K562 (cell line): ENCODE measurements around the gene TRDMT1. TPM values are rescaled to one million over a fixed set of nuclear protein-coding genes. Genes with fewer than 3 reads are reported as not detected.
A peak's percentile ranks its signal among the peaks of the same experiment; 100 is the strongest.

Experiments
- ARID1B ChIP-seq: fragments of 450-650 bp; IDR thresholded peaks from 2 replicates; pipeline ENCODE4 v1.6.1; 2016; ENCODE audit warnings: antibody characterized with exemption, mild to moderate bottlenecking, inconsistent platforms
- CBX1 ChIP-seq: sonication (generic); IDR thresholded peaks from 2 replicates; pipeline ENCODE4 v1.6.1; 2016; ENCODE audit warnings: antibody characterized with exemption, low read depth, mild to moderate bottlenecking
- CBX3 ChIP-seq, 2 experiments: IDR thresholded peaks; 1 replicate in 1 of 2; 2 replicates in 1 of 2; pipeline ENCODE4 v1.6.1; 2012; ENCODE audit warnings: inconsistent platforms in 2 of 2, low read length in 2 of 2, borderline replicate concordance in 1 of 2, control low read depth in 1 of 2
- CTBP1 ChIP-seq: fragments of 450-650 bp; IDR thresholded peaks from 2 replicates; pipeline ENCODE4 v1.6.1; 2016; ENCODE audit warnings: borderline replicate concordance
- EGR1 ChIP-seq: fragments of 450-650 bp; conservative IDR thresholded peaks from 2 replicates; pipeline ENCODE4 v1.6.1; 2017; ENCODE audit warnings: mild to moderate bottlenecking
- ETV6 ChIP-seq, 3 experiments: fragments of 150-350 bp in 1 of 3; sonication (generic) in 1 of 3; formaldehyde crosslinking in 1 of 3; IDR thresholded peaks; 2 replicates each; pipeline versions ENCODE4 v1.6.1 to v1.8.0; 2014 to 2022; ENCODE audit warnings: borderline replicate concordance in 2 of 3, low read depth in 2 of 3, antibody characterized with exemption in 1 of 3, low read length in 1 of 3, mild to moderate bottlenecking in 1 of 3, missing genetic modification reagents in 1 of 3
- FUS ChIP-seq: fragments of 200-400 bp; formaldehyde crosslinking; optimal IDR thresholded peaks from 2 replicates; pipeline ENCODE3; 2017; ENCODE audit warnings: low read depth, low read length
- NFATC3 ChIP-seq: fragments of 450-650 bp; IDR thresholded peaks from 2 replicates; pipeline ENCODE4 v1.6.1; 2017; ENCODE audit warnings: mild to moderate bottlenecking
- NR3C1 ChIP-seq: sonication (generic); formaldehyde crosslinking; IDR thresholded peaks from 2 replicates; pipeline ENCODE4 v1.8.1; 2022; ENCODE audit warnings: missing genetic modification reagents
- PHB ChIP-seq: fragments of 250-450 bp; sonication (Bioruptor Pico); IDR thresholded peaks from 2 replicates; pipeline ENCODE4 v1.5.0; 2021
- RB1 ChIP-seq: fragments of 450-650 bp; IDR thresholded peaks from 2 replicates; pipeline ENCODE4 v1.6.1; 2017; ENCODE audit warnings: low read depth, mild to moderate bottlenecking
- SAFB ChIP-seq: fragments of 200-400 bp; formaldehyde crosslinking; IDR thresholded peaks from 2 replicates; pipeline ENCODE4 v1.6.1; 2017; ENCODE audit warnings: low read depth, low read length, borderline replicate concordance
- SUPT5H ChIP-seq: fragments of 450-650 bp; IDR thresholded peaks from 2 replicates; pipeline ENCODE4 v1.6.1; 2016
- ZBTB49 ChIP-seq: sonication (generic); formaldehyde crosslinking; IDR thresholded peaks from 2 replicates; pipeline ENCODE4 v1.8.0; 2022; ENCODE audit warnings: missing genetic modification reagents, mild to moderate bottlenecking, borderline replicate concordance
- ZNF232 ChIP-seq: sonication (generic); formaldehyde crosslinking; IDR thresholded peaks from 2 replicates; pipeline ENCODE4 v1.8.0; 2022; ENCODE audit warnings: mild to moderate bottlenecking, missing genetic modification reagents
- ZNF592 ChIP-seq: fragments of 450-650 bp; IDR thresholded peaks from 2 replicates; pipeline ENCODE4 v1.6.1; 2017; ENCODE audit warnings: antibody characterized with exemption, mild to moderate bottlenecking
- polyA plus RNA-seq, 8 experiments: library from polyadenylated mRNA; depleted of rRNA in 4 of 8; stranded (reverse) in 5 of 8; unstranded in 3 of 8; fragments of >200 nt; fragmentation: Nextera tagmentation in 2 of 8; fragmentation: Illumina TruSeq in 1 of 8; extraction: Ambion mirVana in 2 of 8; extraction: Trizol in 1 of 8; gene quantifications; 2 replicates each; pipeline versions ENCODE4 v1.2.1 to v1.2.3, GENCODE V29; 2011 to 2014; ENCODE audit warnings: inconsistent platforms in 1 of 8, missing spikeins in 1 of 8
- total RNA-seq, 7 experiments: library from RNA; depleted of rRNA in 6 of 7; stranded (reverse); fragments of >200 nt in 6 of 7; fragmentation: Illumina TruSeq in 2 of 7; extraction: Trizol in 2 of 7; gene quantifications; 2 replicates each; pipeline versions ENCODE4 v1.2.1 to v1.2.3, GENCODE V29; 2011 to 2021; ENCODE audit warnings: low replicate concordance in 1 of 7
- TF ChIP-seq, protein P1 (sequence below), 3 experiments: fragments of 200-800 bp in 1 of 3; fragments of 250-450 bp in 1 of 3; fragments of 450-650 bp in 1 of 3; sonication (Bioruptor Pico) in 1 of 3; sonication (Bioruptor generic) in 1 of 3; formaldehyde crosslinking in 1 of 3; IDR thresholded peaks; 2 replicates each; pipeline versions ENCODE4 v1.6.1 to v1.8.0; 2016 to 2022; ENCODE audit warnings: mild to moderate bottlenecking in 2 of 3, missing genetic modification characterization in 2 of 3, missing compliant biosample characterization in 1 of 3, moderate library complexity in 1 of 3

The TRDMT1 gene
- total and polyA plus RNA-seq, 9 of the 15 experiments (the other 6 are each of a cell fraction or from before 2014, with no cell fraction given), result 5.4 to 12.6 (median 9.3) TPM

DNA sequence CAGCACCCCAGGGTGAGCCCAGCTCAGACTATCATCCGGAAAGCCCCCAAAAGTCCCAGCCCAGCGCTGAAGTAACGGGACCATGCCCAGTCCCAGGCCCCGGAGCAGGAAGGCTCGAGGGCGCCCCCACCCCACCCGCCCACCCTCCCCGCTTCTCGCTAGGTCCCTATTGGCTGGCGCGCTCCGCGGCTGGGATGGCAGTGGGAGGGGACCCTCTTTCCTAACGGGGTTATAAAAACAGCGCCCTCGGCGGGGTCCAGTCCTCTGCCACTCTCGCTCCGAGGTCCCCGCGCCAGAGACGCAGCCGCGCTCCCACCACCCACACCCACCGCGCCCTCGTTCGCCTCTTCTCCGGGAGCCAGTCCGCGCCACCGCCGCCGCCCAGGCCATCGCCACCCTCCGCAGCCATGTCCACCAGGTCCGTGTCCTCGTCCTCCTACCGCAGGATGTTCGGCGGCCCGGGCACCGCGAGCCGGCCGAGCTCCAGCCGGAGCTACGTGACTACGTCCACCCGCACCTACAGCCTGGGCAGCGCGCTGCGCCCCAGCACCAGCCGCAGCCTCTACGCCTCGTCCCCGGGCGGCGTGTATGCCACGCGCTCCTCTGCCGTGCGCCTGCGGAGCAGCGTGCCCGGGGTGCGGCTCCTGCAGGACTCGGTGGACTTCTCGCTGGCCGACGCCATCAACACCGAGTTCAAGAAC is 27.7 kb upstream of the TRDMT1 start (continued):
- TF ChIP-seq ZBTB49 (CRISPR knock-in tag), result no peak
- no peak for TF ChIP-seq NFATC3
- TF ChIP-seq ARID1B, result no peak
- TF ChIP-seq ZNF592, result peak; percentile 81
- TF ChIP-seq EGR1, result peak; percentile 45; the same call in 1 of the 2 replicates
- peak; percentile 48; the same call in 1 of the 2 replicates for TF ChIP-seq CBX1
- TF ChIP-seq, protein P1, sequence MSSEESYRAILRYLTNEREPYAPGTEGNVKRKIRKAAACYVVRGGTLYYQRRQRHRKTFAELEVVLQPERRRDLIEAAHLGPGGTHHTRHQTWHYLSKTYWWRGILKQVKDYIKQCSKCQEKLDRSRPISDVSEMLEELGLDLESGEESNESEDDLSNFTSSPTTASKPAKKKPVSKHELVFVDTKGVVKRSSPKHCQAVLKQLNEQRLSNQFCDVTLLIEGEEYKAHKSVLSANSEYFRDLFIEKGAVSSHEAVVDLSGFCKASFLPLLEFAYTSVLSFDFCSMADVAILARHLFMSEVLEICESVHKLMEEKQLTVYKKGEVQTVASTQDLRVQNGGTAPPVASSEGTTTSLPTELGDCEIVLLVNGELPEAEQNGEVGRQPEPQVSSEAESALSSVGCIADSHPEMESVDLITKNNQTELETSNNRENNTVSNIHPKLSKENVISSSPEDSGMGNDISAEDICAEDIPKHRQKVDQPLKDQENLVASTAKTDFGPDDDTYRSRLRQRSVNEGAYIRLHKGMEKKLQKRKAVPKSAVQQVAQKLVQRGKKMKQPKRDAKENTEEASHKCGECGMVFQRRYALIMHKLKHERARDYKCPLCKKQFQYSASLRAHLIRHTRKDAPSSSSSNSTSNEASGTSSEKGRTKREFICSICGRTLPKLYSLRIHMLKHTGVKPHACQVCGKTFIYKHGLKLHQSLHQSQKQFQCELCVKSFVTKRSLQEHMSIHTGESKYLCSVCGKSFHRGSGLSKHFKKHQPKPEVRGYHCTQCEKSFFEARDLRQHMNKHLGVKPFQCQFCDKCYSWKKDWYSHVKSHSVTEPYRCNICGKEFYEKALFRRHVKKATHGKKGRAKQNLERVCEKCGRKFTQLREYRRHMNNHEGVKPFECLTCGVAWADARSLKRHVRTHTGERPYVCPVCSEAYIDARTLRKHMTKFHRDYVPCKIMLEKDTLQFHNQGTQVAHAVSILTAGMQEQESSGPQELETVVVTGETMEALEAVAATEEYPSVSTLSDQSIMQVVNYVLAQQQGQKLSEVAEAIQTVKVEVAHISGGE (CRISPR knock-in tag; IDR thresholded peaks at IDR 0.05), result no peak
- peak; percentile 81 for TF ChIP-seq SUPT5H
- peak; percentile 95 for TF ChIP-seq NR3C1 (CRISPR knock-in tag)
- TF ChIP-seq FUS, result peak; percentile 75
- TF ChIP-seq CBX3 (IDR thresholded peaks at IDR 0.05; ENCODE audit: borderline replicate concordance in 1 of 2, low read length in 2 of 2), result no peak; a peak in 1 of 3 replicates
- TF ChIP-seq SAFB, result 0 out of 2 replicates have a peak, but pooled peaks have one; percentile 33
- no peak for TF ChIP-seq PHB
- peak; percentile 91 for TF ChIP-seq ZNF232 (CRISPR knock-in tag)
- peak; percentile 35; the same call in 1 of the 2 replicates for TF ChIP-seq RB1
- peak; percentile 40; the same call in 1 of the 2 replicates for TF ChIP-seq CTBP1
- TF ChIP-seq ETV6 (IDR thresholded peaks at IDR 0.05; ENCODE audit: borderline replicate concordance in 1 of 2, low read depth in 2 of 2, low read length in 1 of 2), result no peak
- TF ChIP-seq ETV6 (CRISPR knock-in tag; IDR thresholded peaks at IDR 0.05; ENCODE audit: borderline replicate concordance), result peak; percentile 58; the same call in 1 of the 2 replicates
